GM18526 (cell line): ENCODE data around the gene LRR1.

Source experiments
- POLR2A ChIP-seq: IDR thresholded peaks from 3 replicates; pipeline ENCODE4 v1.6.1; 2011; ENCODE audit not compliant: insufficient read length; ENCODE audit errors: extremely low read depth

The LRR1 gene

DNA sequence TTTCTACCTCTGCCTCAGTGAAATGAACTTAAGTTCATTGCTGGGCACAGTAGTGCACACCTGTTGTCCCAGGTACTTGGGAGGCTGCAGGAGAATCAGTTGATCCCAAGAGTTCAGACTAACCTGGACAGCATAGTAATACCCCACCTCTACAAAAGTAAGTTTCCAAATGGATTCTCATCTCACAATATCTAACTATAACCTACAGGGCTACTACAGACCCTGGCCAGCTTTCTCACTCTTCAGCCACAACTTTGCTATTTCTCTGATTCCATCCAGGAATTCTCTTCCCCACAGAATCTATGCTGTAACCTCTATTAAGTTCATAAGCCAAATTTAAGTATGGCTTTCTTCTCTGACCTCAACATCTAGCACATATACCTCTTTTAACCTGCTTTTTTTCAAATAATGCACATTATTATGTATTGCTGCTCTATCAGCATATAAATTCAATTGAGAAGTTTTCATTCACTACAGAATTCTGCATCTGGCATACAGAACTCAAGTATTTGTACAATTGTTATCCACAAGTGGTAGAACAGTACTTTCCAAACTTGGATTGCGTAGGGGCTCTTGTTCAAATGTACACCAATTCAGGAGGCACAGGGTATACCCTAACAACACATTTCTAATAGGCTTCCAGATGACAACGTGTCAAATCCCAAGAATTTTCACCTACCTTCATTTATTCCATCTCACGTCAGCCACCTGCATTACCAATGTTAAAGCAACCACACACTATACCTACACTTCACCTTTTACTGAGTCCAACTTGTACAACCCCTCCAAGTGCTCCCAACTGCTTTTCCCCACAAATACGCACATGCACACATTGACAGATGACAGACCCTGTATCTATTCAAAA is 16.4 kb upstream of the LRR1 start:
- no peak for TF ChIP-seq POLR2A

DNA sequence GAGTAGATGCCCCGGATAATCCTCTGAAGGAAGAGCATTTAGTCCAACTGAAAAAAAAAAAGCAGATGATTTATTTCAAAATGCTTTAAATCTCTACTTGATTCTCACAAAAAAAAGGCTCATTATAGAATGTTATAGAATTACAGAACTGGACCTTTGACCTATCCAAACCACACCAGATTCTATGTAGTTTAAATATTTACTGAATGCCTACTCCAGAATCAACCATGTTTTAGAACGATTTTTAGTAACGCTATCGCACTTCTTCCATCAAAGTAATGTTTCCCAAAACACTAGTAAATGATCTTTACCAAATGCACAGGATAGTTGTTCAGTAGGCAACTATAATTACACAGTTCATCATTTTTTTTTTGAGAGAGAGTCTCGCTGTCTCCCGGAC is 15.1 kb upstream of the LRR1 start:
- TF ChIP-seq POLR2A, result no peak

DNA sequence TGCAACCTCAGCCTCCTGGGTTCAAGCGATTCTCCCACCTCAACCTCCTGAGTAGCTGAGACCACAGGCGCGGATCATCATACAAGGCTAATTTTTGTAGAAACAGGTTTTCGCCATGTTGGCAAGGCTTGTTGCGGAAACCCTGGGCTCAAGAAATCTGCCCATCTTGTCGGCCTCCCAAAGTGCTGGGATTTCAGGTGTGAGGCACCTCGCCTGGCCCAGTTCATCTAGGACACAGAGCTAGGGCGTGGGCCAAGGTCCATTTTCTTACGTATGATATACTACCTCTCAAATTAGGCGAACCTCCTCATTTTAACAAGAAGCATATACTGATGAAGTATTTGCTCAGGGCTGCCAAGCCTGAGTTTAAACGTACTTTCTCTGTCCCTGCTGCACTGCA is 14.7 kb upstream of the LRR1 start:
- TF ChIP-seq POLR2A, result no peak

DNA sequence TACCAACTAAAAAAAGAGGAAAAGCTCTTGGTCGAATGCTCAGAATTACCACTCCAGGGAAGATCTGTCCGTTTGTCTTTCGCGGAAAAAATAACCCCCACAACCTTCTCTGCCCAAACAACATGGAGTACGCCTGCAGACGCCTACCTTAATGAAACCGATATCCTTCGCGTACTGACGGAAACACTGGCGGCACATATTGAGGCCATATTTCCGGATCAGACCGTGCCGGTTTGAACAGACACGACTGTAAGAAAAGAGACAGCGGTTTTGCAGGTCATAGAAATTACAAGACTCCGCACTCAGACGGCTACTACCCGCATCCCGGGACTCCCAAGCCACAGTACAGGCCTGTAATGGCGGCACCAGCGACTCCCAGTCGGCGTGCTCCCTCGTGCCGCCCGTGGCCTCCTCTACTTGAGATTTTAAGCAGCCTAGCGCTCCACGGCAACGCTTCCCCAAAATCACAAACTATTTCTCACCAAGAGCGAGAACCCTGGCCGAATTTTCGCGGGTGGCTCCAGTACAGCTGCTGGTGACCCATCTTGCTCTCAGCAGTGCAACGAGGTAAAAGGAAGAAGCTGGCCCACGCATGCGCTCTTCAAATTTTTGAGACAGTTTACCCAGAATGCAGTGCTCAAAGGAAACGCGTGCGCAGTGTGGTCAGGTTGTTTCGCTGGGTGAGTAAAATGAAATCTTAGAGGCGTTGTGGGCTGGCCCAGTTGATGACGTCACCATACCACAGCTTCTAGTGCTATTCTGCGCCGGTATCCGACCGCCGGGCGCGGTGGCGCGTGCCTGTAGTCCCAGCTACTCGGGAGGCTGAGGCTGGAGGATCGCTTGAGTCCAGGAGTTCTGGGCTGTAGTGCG is 12.7 kb upstream of the LRR1 start, which contains the start of gene RPS29:
RPS29 (minus strand) TSS at position 578 of the 870 bp plus-strand sequence; CDS start at position 544, 34 bp downstream.
- peak; percentile 89 for TF ChIP-seq POLR2A

DNA sequence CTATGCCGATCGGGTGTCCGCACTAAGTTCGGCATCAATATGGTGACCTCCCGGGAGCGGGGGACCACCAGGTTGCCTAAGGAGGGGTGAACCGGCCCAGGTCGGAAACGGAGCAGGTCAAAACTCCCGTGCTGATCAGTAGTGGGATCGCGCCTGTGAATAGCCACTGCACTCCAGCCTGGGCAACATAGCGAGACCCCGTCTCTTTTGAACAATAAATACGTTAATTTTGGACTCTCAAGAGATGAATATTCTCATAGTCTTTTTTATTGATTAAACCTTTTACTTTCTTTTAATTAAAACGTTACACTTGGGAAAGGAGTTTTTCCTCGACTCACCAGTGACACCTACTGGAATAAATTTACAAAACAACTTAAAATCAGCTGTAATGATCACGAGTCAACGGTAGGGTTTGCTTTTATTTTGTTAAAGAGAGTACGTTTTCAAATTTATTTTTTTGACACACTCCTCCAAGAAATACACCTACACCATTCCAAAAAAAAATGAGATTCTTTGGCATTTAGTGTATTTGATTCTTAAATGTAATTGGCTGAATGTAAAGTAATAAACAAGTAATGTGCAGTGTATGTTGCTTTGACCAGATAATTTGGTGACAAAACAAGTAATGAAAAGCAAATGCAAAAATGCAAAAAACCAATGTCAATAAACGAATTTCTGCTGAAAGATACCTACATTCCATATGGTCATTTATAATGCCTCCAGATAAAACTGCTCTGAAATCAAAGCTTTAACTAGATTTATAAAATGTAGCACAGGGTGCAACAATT is 11.9 kb upstream of the LRR1 start:
- TF ChIP-seq POLR2A, result no peak

DNA sequence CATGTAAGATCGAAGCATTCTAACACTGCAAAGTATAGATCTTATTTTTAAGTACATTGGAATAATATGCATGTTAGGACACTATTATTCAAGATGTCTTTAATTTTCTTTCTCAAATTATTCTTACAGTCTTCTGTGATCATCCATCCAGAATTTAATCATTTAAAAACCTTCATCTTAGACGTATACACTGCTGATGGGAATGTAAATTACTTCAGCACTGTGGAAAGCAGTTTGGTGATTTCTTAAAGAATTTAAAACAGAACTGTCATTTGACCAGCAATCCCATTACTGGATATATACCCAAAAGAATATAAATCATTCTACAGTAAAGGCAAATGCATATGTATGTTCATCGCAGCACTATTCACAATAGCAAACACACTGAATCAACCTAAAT is 9.4 kb upstream of the LRR1 start:
- no peak for TF ChIP-seq POLR2A

DNA sequence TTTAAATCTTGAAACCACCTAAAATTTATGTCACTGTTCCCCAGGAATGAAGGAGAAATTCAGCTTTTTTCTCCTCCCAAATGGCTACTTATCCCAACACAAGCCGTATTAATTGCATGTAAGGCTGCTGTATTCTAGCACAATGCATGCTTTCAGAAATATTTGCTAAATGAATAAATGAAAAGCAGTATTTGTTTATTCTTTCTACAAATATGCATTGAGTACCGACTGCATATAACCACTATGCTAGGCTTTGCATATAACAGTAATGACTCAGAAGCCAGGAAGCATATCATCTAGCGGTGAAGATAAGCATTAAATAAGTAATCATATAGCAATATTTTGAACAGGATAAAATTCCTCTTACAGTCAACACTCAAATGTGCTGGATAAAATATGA is 5.7 kb upstream of the LRR1 start:
- no peak for TF ChIP-seq POLR2A

DNA sequence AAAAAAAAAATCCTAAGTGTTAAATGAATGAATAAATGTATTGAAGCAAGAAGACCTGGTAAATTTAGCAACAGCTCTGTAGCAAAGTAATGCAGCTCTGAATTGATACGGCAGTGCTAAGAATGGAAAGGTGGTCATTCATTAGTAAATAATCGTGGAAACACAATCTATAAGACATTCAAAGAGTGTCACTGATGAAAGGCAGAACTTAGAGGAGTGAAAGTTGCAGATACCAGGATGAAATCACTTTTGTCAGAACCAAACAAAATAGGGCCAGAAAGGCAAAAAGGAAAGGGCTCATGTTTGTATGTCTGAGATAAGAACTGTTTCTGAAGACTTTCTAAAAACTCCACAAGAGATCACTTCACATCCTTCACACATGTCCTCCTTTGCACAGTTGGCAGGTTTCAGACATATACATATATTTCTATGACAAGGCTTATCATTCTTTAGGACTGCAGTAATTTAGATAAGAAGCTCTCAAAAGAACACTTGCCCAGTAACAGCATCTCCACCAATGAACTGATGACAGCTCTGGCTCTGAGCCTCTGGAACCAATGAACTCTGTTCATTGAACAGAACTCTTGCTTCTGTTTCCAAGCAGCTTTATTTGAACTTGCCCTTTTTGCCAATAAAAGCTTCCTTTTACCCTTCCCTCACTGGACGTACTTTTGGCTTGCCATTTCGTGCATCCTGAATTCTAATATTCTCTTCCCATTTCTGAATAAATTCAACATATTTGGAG is 4.2 kb upstream of the LRR1 start:
- TF ChIP-seq POLR2A, result no peak

DNA sequence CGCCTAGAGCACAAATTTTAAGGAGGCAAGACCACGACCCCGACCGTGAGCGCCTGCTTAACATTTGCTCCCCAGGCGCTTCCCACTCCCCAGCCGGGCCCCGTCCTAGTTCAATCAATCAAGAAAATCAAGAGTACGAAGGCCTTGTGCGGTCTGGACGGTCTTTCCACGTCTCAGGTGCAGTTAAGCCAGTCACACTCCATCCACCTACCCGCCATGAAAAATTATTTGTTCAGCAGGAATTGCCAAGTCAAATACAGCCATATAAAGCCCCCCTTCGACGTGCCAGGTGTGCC is 603 bp upstream of the LRR1 start:
- no peak for TF ChIP-seq POLR2A

DNA sequence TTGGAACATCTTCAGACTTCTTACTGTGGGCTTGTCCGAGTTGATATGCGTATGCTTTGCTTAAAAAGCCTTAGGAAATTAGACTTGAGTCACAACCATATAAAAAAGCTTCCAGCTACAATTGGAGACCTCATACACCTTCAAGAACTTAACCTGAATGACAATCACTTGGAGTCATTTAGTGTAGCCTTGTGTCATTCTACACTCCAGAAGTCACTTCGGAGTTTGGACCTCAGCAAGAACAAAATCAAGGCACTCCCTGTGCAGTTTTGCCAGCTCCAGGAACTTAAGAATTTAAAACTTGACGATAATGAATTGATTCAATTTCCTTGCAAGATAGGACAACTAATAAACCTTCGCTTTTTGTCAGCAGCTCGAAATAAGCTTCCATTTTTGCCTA is 8.8 kb downstream of the LRR1 start:
- no peak for TF ChIP-seq POLR2A

DNA sequence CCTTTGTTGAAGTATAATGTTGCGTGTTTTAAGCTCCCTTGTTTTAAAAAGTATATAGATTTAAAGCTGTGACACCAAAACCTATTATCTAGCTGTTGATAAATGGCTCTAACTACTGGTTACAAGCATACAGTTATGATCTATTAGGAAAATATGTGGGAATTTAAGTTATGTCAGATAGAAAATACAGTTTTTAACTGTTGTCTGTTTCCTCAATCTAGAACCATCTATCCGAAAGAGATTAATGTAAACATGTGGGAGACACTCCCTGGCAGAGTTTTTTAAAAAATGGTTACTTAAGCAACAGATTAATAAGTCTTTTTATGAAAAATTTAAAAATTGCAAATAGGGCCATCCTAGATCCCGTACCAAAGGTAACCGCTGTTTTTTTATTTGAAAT is 13.5 kb downstream of the LRR1 start:
- TF ChIP-seq POLR2A, result no peak

DNA sequence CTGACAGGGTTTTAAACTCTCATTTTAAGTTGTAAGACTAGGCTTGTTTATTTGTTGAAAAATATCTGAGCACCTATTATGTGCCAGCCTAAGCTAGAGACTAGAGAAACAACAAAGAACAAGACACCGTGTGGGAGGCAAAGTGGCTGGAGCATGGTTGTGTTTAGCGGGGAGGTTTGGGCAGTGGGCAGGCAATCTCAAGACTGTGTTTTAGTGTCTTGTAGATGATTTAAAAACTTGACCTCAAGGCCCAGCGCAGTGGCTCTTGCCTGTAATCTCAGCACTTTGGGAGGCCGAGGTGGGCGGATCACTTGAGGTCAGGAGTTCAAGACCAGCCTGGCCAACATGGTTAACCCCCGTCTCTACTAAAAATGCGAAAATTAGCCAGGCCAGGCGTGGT is 13.9 kb downstream of the LRR1 start:
- no peak for TF ChIP-seq POLR2A

DNA sequence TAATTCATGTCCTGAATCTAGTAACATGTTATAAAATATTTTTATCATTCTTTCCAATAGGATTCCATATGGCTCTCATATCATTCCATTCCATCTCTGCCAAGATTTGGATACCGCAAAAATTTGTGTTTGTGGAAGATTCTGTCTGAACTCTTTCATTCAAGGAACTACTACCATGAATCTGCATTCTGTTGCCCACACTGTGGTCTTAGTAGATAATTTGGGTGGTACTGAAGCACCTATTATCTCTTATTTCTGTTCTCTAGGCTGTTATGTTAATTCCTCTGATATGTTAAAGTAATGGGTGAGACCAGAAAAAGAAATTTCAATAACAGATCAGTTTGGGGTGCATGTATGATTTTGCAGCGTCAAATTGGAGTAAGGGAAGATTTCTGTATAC is 15.5 kb downstream of the LRR1 start:
- TF ChIP-seq POLR2A, result no peak

DNA sequence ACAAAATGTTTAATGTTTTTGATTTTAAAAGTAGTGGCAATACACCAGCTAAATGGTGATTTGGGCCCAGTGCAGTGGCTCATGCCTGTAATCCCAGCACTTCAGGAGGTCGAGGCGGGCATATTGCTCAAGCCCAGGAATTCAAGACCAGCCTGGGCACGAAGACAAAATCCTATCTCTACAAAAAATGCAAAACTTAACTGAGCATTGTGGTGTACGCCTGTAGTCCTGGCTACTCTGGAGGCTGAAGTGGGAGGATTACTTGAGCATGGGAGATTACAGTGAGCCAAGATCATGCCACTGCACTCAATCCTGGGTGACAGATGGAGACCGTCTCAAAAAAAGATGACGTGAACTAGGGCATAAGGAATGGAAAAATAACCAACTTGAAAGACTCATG is 17.0 kb downstream of the LRR1 start:
- no peak for TF ChIP-seq POLR2A
